Measurements from ENCODE around the gene AFMID.

DNA sequence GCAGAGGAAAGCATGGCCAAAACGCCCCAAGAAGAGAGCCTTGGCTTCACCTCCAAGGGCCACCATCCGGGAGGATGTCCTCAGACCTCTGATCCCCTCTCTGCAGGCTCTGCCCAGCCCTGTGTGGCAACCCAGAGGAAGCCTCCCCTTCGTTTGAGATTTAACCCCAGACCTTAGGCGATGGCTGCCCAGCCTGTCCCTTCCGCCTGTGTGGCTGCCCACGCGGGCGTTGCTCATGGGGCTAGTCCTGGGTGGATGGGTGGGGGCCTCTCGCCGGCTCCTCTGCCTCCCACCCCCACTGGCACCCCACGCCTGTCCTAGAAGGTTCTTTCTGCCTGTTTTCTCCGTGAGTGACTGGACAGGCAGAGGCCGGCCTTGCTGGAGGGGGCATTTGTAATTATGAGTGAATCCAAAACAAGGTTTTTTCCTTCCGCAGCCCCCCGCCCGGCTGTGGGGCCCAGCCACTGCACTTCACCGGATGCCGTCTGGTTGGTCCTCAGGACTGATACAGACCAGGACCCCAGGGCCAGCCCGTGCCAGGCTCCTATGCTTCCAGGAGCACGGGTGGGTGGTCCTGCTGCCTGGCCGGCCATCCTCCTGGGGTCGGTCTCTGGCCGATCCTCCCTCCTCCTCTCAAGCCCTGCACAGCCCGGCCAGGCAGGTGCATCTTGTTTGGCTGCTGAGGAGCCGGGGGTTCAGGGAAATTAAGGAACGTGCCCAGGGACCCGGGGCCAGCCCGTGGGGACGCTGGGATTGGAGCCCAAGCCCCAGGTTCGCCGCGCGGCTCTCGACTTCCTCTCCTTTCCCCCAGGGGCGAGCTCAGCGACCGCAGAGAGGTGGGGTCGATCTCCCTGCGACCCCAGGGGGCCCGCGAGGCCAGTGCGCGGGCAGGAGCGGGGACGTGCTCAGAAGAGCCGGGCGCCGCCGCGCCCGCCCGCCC, 44.1 kb downstream of the AFMID start, which contains the start of gene TMEM235:
- TF ChIP-seq, protein P1, sequence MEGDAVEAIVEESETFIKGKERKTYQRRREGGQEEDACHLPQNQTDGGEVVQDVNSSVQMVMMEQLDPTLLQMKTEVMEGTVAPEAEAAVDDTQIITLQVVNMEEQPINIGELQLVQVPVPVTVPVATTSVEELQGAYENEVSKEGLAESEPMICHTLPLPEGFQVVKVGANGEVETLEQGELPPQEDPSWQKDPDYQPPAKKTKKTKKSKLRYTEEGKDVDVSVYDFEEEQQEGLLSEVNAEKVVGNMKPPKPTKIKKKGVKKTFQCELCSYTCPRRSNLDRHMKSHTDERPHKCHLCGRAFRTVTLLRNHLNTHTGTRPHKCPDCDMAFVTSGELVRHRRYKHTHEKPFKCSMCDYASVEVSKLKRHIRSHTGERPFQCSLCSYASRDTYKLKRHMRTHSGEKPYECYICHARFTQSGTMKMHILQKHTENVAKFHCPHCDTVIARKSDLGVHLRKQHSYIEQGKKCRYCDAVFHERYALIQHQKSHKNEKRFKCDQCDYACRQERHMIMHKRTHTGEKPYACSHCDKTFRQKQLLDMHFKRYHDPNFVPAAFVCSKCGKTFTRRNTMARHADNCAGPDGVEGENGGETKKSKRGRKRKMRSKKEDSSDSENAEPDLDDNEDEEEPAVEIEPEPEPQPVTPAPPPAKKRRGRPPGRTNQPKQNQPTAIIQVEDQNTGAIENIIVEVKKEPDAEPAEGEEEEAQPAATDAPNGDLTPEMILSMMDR (conservative IDR thresholded peaks at IDR 0.05; ENCODE audit: low read depth, low read length) = no peak
- no peak for TF ChIP-seq EZH2 (IDR thresholded peaks at IDR 0.05; ENCODE audit: borderline replicate concordance, low read depth, low read length, poor library complexity, severe bottlenecking)
